Inferior parietal cortex (tissue), 1 donor: Measurements from ENCODE around the gene DDR1.
"Not testable (repeated sequence)": the region's sequence is repeated elsewhere in the genome, so short reads cannot be mapped to it uniquely, and the experiment has no call there.

ENCODE experiments used
- DNase-seq: peaks from one replicate; pipeline ENCODE4 v3.0.0-alpha.2; 2016; ENCODE audit errors: extremely low spot score

DDR1 gene

GRCh38 chr6:30883685-30884520 is at the start of gene DDR1:
Gene DDR1 (plus strand): TSS chr6:30884519. CDS start chr6:30888730, 4,211 bp downstream.
- no peak for DNase-seq

DNA sequence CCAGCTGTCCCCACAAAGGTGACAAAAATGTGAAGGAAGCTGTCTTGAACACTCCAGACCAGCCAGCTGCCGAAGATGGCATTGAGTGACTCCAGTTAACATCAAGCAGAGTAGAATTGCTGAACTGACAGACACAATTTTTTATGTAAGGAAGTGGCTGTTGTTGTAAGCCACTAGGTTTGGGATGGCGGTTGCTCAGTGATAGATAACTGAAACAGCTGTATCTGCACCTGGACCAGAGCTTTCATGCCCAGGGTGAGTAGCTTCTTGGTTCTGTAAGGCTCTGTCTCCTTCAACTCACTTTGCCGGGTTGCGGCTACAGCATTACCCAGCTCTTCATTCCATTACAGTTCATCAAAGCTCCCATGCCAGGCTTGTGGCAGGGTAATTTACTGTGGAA is 49.7 kb upstream of the DDR1 start:
- DNase-seq: no peak

- DNase-seq: no peak
These were observed 48.7 kb upstream of the DDR1 start for GRCh38 chr6:30835576-30835975.

DNA sequence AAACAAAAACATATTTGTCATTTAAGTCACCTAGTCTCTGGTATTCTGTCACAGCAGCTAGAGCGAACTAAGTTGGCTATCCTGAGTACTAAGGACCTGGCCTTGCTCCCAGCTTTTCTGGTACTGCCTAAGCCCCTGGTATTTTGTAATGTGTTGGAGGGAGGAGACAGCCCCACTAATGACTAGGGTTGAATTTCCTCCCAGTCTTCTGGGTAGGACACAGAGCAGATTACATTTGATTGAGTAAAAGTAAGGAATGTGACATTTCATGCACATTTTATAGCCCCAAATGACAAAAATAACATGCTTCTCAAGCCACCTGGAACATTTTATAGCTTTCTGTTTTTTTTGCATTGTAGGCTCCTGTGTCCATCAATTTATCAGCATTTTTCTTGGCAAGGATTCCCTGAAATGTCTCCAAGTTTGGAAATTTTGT is 47.9 kb upstream of the DDR1 start:
- no peak for DNase-seq

DNA sequence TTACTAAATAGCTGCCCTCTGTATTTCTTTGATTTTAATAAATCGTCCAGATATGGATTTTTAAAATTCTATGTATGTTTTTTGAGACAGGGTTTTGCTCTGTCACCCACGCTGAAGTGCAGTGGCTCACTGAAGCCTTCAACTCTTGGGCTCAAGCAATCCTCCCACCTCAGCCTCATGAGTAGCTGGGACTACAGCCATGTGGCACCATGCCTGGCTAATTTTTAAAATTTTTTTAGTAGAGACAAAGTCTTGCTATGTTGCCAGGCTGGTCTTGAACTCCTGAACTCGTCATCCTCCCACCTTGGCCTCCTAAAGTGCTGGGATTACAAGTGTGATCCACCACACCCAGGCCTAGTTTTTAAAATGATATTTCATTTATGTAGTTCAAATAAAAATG is 47.4 kb upstream of the DDR1 start:
- DNase-seq: no peak

DNA sequence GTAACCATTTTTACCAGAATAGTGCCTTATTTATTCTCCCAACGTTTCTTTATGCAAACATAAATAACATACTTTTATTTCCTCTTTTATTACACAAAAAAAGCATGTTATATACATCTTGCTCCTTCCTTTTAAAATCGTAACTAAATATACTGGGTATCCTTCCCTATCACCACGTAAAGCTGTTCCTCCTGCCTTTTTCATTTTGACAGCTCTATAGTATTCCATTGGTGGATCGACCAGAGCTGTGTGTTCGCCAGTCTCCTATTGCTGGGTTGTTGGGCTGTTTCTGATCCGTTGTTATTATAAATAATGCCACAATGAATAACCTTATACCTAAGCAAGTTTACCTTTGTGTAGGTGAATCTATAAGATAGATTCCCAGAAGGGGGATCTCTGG is 46.9 kb upstream of the DDR1 start:
- no peak for DNase-seq

- no peak for DNase-seq
These were observed 46.4 kb upstream of the DDR1 start for GRCh38 chr6:30837870-30838269.

DNA sequence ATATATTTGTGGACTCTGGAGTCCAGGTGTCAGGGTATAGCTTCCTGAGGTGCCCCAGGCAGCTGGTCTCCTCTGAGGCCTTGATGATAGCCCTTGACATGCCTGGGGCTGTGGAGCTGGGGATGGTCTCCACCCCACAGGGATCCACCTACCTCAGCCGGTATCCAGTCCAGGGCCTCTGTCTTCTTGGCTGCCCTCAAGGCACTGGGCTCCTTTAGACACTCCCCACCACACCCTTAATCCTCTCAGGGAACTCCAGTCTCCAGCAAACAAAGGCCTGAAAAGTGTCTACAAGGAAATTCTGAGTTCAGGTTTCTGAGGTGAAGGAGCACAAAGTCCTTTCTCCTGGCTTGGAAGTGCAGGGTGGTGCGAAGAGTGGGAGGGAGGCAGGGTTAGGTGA is 44.6 kb upstream of the DDR1 start:
- no peak for DNase-seq

GRCh38 chr6:30840084-30840934 is 44.0 kb upstream of the DDR1 start:
- DNase-seq: no peak

DNA sequence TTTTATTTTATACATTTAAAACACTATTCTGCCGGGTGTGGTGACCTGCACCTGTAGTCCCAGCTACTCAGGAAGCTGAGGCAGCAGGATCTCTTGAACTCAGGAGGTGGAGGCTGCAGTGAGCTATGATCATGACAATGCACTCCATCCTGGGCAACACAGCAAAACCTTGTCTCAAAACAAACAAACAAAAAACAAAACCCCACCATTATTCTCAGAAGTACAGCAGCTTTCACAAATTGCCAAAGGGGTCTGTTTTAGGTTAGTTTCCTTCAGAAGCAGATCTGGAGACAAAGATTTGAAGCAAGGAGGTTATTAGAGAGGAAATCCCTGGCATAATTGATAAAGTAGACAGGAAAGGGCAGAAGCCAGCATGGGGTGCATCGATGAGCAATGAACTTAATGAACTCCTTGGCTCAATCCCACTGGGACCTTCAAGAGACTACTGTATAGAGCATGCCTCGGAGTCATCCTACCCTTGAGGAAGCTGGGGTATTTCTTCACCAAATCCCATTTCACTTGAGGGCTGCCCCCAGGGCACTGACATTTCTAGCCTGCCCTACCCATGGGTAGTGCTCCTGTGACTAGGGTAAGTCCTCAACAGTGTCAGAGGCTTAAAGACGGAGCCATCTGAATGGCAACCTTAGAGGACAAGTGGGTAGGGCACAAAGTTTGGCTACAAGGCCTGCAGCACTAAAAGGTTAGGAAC is 43.2 kb upstream of the DDR1 start:
- no peak for DNase-seq

- no peak for DNase-seq
These were observed 42.4 kb upstream of the DDR1 start for GRCh38 chr6:30841644-30842504.

DNA sequence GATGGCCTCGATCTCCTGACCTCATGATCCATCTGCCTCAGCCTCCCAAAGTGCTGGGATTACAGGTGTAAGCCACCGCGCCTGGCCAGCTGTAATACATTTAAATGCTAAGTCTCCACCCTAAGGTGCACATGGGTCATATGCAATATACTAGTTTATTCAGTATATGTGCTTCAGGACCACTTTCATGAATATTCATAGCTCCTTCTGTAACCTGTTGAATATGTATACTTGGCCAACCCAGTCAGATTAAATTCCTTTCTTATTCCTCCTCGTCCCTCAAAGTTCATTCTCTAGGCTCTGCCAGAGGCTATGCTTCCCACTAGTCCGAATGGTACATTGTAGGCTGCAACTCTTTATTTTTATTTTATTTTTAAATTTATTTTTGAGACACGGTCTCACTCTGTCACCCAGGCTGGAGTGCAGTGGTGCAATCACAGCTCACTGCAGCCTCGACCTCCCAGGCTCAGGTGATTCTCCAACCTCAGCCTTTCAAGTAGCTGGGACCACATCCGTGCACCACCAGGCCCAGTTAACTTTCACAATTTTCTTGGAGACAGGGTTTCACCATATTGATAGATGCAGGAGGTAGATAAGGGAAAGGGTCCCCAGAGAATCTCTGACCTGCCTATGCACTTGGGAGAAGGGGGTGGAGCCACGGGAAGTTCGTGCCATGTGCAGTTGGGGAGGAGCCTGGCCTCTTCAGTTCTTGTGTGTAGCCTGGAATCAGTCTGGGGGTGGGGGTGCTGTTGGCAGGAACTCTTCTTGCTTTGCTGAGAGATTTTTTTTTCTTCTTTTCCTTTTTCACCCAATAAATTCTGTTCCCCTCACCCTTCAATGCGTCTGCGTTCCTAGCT is 41.3 kb upstream of the DDR1 start:
- no peak for DNase-seq

- DNase-seq: no peak
These were observed 40.7 kb upstream of the DDR1 start for GRCh38 chr6:30843611-30843998.

GRCh38 chr6:30844118-30844535 is 40.2 kb upstream of the DDR1 start:
- no peak for DNase-seq

GRCh38 chr6:30845183-30845582 is 39.1 kb upstream of the DDR1 start:
- no peak for DNase-seq

DNA sequence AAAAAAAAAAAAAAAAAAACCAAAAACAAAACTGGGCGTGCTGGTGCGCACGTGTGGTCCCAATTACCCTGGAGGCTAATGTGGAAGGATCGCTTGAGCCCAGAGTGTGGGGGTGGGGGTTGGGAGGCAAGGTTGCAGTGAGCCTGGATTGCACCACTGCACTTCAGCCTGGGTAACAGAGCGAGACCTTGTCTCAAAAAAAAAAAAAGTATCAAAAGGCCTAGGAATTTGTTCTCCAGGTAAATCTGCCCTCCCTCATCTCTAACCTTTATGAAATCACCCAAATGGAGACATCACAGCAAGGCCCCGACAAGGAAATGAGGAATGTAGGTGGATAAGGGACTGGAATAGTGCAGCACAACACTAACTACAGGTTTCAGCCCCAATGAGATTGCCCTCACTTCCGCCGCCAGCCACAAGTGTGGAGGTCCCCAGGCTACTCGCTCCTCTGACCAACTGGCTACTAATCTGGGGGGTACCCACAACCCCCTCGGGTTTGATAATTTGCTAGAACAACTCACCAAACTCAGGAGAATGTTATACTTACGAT is 36.8 kb upstream of the DDR1 start:
- no peak for DNase-seq

- no peak for DNase-seq
These were observed 36.3 kb upstream of the DDR1 start for GRCh38 chr6:30847971-30848436.

GRCh38 chr6:30849903-30850651 is 34.2 kb upstream of the DDR1 start:
- no peak for DNase-seq

DNA sequence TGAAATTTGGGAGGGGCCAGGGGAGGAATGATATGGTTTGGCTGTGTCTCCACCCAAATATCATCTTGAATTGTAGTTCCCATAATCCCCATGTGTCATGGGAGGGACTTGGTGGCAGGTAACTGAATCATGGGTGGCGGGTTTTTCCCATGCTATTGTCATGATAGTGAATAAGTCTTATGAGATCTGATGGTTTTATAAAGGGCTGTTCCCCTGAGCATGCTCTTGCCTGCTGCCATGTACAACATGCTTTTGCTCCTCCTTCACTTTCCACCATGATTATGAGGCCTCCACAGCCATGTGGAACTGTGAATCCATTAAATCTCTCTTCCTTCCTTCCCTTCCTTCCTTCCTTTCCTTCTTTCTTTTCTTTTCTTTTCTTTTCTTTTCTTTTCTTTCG is 31.9 kb upstream of the DDR1 start:
- not testable (repeated sequence) for DNase-seq
